Stomach (tissue), 9 donors: ENCODE results near the gene MSI2. TPM values are rescaled to one million over a fixed set of nuclear protein-coding genes. Genes with fewer than 3 reads are reported as not detected.

Experiments
- DNase-seq, 2 donors: peaks; one replicate each; pipeline versions ENCODE4 v3.0.0 to v3.0.0-alpha.2; 2013 to 2019
- H3K27ac ChIP-seq, 5 donors: fragments of 200-600 bp in 4 of 5; sonication (generic) in 4 of 5; one replicate each; pipeline ENCODE4 v1.5.1; 2013 to 2019; ENCODE audit warnings: mild to moderate bottlenecking in 1 of 5, moderate library complexity in 1 of 5
- H3K27me3 ChIP-seq, 3 donors: fragments of 200-600 bp; sonication (generic); one replicate each; pipeline ENCODE4 v1.5.1; 2017 to 2019; ENCODE audit warnings: mixed run types in 1 of 3
- H3K36me3 ChIP-seq, 4 donors: fragments of 200-600 bp; sonication (generic); 1 replicate in 3 of 4; 2 replicates in 1 of 4; pipeline ENCODE4 v1.5.1; 2016 to 2019
- H3K4me1 ChIP-seq, 4 donors: fragments of 200-600 bp; sonication (generic); one replicate each; pipeline ENCODE4 v1.5.1; 2016 to 2019
- H3K4me3 ChIP-seq, 4 donors: fragments of 200-600 bp; sonication (generic) in 3 of 4; one replicate each; pipeline ENCODE4 v1.5.1; 2016 to 2019; ENCODE audit warnings: mild to moderate bottlenecking in 1 of 4
- H3K9me3 ChIP-seq, 4 donors: fragments of 200-600 bp; sonication (generic); one replicate each; pipeline ENCODE4 v1.5.1; 2016 to 2019
- EP300 ChIP-seq: sonication (generic); formaldehyde crosslinking; IDR thresholded peaks from one replicate; pipeline ENCODE4 v1.6.1; 2017; ENCODE audit warnings: antibody characterized with exemption
- POLR2A ChIP-seq, 4 donors: fragments of 450-650 bp; IDR thresholded peaks; one replicate each; pipeline ENCODE4 v1.6.1; 2016; ENCODE audit warnings: antibody characterized with exemption in 4 of 4, control low read depth in 2 of 4, mild to moderate bottlenecking in 1 of 4, moderate library complexity in 1 of 4
- POLR2AphosphoS5 ChIP-seq, 3 donors: sonication (generic); formaldehyde crosslinking; IDR thresholded peaks; one replicate each; pipeline ENCODE4 v1.6.1; 2016; ENCODE audit warnings: antibody characterized with exemption in 3 of 3
- WGBS, 5 donors: extraction: QIAGEN DNeasy Blood & Tissue Kit in 3 of 5; methylation state at CpG; one replicate each; pipeline versions ENCODE4 v1.1.5 to v1.1.7; 2013 to 2018; 5-methylcytosine and 5-hydroxymethylcytosine counted together
- intact Hi-C: fragments of 100-400 bp; cut with DNase I; formaldehyde crosslinking; loops from one replicate; pipeline ENCODE4 v1.15.1; 2023; ENCODE audit warnings: low total_unique reads
- polyA plus RNA-seq, 3 donors: library from polyadenylated mRNA; stranded (reverse); fragments of 200-250 nt; gene quantifications; one replicate each; pipeline ENCODE4 v1.2.3, GENCODE V29; 2013
- total RNA-seq, 5 donors: library from RNA; depleted of rRNA; stranded (reverse); fragments of >200 nt; gene quantifications; one replicate each; pipeline versions ENCODE4 v1.1.0 to v1.2.3, GENCODE V29; 2014 to 2016
- TF ChIP-seq, protein P1 (sequence below), 7 experiments: fragments of 450-650 bp in 4 of 7; fragments of 200-600 bp in 3 of 7; sonication (generic) in 3 of 7; IDR thresholded peaks; one replicate each; pipeline ENCODE4 v1.5.1; 2016 to 2019; ENCODE audit warnings: antibody characterized with exemption in 7 of 7, control low read depth in 2 of 7, mild to moderate bottlenecking in 1 of 7
- donor health status: healthy with polysubstance abuse.
- donor health status: Bipolar disorder and iron deficiency.
- donor health status: healthy.

MSI2 gene
- total and polyA plus RNA-seq, 8 donors = 8.3 to 72.4 (median 22.9) TPM

DNA sequence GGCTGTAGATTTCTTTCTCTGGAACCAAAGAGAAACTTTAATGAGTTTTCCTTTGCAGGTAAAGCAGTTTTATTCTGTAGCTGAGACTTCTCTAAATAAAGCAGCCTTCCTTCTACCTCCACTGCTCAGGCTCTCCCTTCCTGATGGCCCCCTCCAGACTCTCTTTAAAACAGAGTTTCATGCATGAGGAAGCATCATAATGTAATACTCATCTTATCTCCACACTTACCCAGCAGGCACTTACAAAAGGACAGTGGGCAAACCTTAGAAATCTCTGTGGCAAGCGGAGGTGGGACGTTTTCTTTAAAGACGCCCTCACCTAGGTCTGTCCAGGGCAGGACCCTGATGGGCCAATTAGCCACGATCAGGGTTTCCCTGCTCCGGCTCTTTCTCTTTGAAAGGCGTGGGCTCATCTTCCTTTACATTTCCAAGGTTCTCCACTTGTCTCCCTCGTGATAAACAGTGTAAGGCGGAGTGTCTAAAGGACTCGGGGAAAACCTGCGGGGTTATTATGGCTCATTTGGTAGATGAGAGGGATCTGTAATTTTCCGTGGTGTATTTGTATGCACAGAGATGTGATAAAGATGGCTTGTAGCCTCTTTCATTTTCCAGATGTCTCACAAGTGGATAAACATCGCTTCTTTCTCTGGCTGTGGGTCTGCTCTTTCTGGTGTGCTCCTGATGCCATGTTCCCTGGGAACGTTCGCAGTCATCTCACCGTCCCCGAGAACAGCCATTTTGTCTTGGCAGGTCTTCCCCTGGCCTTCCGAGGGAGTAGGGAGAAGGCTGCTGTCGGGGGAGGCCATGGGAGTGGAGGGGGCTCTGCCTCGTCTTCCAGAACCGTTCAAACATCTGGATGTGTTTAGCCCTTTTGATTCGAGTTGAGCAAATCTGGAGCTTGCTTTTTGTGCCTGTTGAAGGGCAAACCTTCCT lies 249.8 kb downstream of the MSI2 start:
- Histone ChIP-seq H3K27me3 (no peaks in the 10 kb centered on the region), H3K4me1 (peaks cover 0 to 18% (median 11%) of the 10 kb centered on the region in 4 donors), H3K4me3 (no peak overlapping the region), H3K27ac (no peak overlapping the region), H3K36me3 (no peaks in the 10 kb centered on the region), H3K9me3 (no peaks in the 10 kb centered on the region)
- intact Hi-C loops = no loop called here
- peak in 1 of 2 donors; percentile 43 for DNase-seq
- WGBS, 5 donors = 76 to 83% (median 78%) methylated on average over 21 of the region's 21 CpGs
- TF ChIP-seq POLR2A (IDR thresholded peaks at IDR 0.05) (no peak), POLR2AphosphoS5 (IDR thresholded peaks at IDR 0.05) (no peak), EP300 (no peak)
- TF ChIP-seq, protein P1, sequence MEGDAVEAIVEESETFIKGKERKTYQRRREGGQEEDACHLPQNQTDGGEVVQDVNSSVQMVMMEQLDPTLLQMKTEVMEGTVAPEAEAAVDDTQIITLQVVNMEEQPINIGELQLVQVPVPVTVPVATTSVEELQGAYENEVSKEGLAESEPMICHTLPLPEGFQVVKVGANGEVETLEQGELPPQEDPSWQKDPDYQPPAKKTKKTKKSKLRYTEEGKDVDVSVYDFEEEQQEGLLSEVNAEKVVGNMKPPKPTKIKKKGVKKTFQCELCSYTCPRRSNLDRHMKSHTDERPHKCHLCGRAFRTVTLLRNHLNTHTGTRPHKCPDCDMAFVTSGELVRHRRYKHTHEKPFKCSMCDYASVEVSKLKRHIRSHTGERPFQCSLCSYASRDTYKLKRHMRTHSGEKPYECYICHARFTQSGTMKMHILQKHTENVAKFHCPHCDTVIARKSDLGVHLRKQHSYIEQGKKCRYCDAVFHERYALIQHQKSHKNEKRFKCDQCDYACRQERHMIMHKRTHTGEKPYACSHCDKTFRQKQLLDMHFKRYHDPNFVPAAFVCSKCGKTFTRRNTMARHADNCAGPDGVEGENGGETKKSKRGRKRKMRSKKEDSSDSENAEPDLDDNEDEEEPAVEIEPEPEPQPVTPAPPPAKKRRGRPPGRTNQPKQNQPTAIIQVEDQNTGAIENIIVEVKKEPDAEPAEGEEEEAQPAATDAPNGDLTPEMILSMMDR (IDR thresholded peaks at IDR 0.05) = no peak

DNA sequence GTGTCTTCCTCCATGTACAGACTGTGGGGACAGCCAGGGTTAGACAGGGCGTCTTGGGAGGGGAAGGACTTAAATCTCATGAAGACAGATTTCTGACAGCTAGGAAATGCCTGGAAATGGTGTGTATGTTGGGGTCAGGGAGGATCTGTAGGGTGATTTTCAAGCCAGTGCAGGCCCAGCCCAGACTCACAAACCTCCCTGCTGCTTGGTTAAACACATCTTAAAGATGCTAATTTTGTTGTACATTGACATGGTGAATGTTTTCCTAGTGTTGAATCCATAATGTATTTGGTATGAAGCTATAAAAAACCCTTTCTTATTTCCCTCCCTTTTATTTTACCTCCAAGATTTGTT lies 250.4 kb downstream of the MSI2 start:
- 72 to 95% (median 77%) methylated on average over 1 of the region's 1 CpG for WGBS, 5 donors
- TF ChIP-seq EP300 = no peak
- Histone ChIP-seq H3K4me1 (peaks cover 0 to 18% (median 11%) of the 10 kb centered on the region in 4 donors), H3K9me3 (no peaks in the 10 kb centered on the region), H3K4me3 (no peak overlapping the region), H3K27ac (no peak overlapping the region), H3K36me3 (no peaks in the 10 kb centered on the region), H3K27me3 (no peaks in the 10 kb centered on the region)
- intact Hi-C loops = no loop called here
- DNase-seq = no peak

DNA sequence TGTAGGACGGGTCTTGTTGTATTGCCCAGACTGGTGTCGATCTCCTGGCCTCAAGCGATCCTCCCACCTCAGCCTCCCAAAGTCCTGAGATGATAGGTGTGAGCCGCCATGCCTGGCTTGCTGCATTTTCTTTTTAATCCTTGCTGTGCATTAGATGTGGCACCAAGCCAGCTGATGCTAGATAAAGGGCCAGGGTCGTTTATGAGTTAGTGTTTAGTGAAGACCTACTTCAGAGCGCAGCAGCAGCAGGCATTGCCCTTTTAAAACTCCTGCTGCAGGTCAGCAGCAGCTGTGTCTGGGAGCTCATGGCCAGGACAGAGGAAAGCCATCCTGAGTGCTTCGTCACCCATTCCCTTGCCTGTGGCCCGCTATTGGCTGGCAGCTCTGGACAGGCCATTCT lies 251.5 kb downstream of the MSI2 start:
- Histone ChIP-seq H3K27ac (no peak overlapping the region), H3K27me3 (no peaks in the 10 kb centered on the region), H3K4me1 (peaks cover 0 to 18% (median 11%) of the 10 kb centered on the region in 4 donors), H3K9me3 (no peaks in the 10 kb centered on the region), H3K4me3 (no peak overlapping the region), H3K36me3 (no peaks in the 10 kb centered on the region)
- intact Hi-C loops = no loop called here
- TF ChIP-seq EP300 (no peak), POLR2A (IDR thresholded peaks at IDR 0.05) (no peak), POLR2AphosphoS5 (IDR thresholded peaks at IDR 0.05) (no peak)
- TF ChIP-seq, protein P1 (IDR thresholded peaks at IDR 0.05) = no peak
- 74 to 82% (median 81%) methylated on average over 8 of the region's 8 CpGs for WGBS, 5 donors
- no peak for DNase-seq

DNA sequence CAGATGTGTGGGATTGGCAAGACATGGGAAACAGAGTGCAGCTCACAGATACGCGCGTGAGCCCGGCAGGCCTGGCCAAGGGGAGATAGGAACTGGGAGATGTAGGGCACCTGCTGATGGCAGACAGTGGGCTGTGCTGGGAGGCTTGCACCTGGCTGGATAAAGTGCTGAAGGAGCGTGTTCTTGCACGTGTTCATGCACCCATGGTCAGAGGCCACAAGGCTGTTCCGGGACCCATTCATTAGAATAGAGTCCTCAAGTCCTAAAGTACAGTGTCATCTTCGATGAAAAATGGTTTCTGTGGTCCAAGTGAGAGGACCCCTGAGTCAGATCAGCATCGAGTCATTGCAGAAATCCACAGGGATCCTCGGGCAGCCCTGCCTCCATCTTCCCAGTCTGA lies 252.3 kb downstream of the MSI2 start:
- intact Hi-C loops = no loop called here
- no peak overlapping the region for H3K4me3 ChIP-seq
- DNase-seq = no peak
- 86 to 91% (median 89%) methylated on average over 10 of the region's 10 CpGs for WGBS, 5 donors
- no peak for TF ChIP-seq POLR2AphosphoS5 (IDR thresholded peaks at IDR 0.05)
- TF ChIP-seq, protein P1 (IDR thresholded peaks at IDR 0.05) = no peak
- TF ChIP-seq POLR2A (IDR thresholded peaks at IDR 0.05) = no peak
- TF ChIP-seq EP300 = no peak
- H3K4me1 ChIP-seq = peaks cover 0 to 18% (median 11%) of the 10 kb centered on the region in 4 donors
- no peaks in the 10 kb centered on the region for H3K9me3 ChIP-seq
- H3K27me3 ChIP-seq = no peaks in the 10 kb centered on the region
- H3K36me3 ChIP-seq = no peaks in the 10 kb centered on the region
- H3K27ac ChIP-seq = no peak overlapping the region
